Activated CD8-positive, alpha-beta T cell treated with anti-CD3 and anti-CD28 coated beads for 36 hours (primary cell): ENCODE data around the gene LY9. TPM values are rescaled to one million over a fixed set of nuclear protein-coding genes. Genes with fewer than 3 reads are reported as not detected.
A peak's percentile ranks its signal among the peaks of the same experiment; 100 is the strongest.

ENCODE experiments used
- ATAC-seq: fragments of 200-7000 bp; cut with Tn5 transposase; one replicate; pipeline ENCODE4 v1.10.0; 2021; ENCODE audit warnings: mild to moderate bottlenecking, moderate library complexity
- CTCF ChIA-PET: fragments of 350-600 bp; sonication (Branson Sonifier 250); formaldehyde crosslinking; loops from one replicate; lab custom pipeline; 2021; ENCODE audit warnings: antibody characterized with exemption; lab: Charles Lee
- POLR2A ChIA-PET: fragments of 350-600 bp; sonication (Branson Sonifier 250); formaldehyde crosslinking; loops from one replicate; lab custom pipeline; 2021; ENCODE audit warnings: antibody characterized with exemption; lab: Charles Lee
- DNase-seq: peaks from one replicate; pipeline ENCODE4 v3.0.0-alpha.2; 2020
- H3K27ac Mint-ChIP-seq: one replicate; pipeline ENCODE4 v1.8.0; 2021; ENCODE audit warnings: mild to moderate bottlenecking, mixed read lengths
- H3K27me3 Mint-ChIP-seq: one replicate; pipeline ENCODE4 v1.8.0; 2021; ENCODE audit warnings: mixed read lengths
- H3K36me3 Mint-ChIP-seq: one replicate; pipeline ENCODE4 v1.8.0; 2021; ENCODE audit warnings: low read depth, mixed read lengths
- H3K4me1 Mint-ChIP-seq: one replicate; pipeline ENCODE4 v1.8.0; 2021; ENCODE audit warnings: low read depth, mixed read lengths
- H3K4me3 Mint-ChIP-seq: one replicate; pipeline ENCODE4 v1.8.0; 2021; ENCODE audit warnings: mild to moderate bottlenecking, moderate library complexity, mixed read lengths
- H3K9me3 Mint-ChIP-seq: one replicate; pipeline ENCODE4 v1.8.0; 2021; ENCODE audit warnings: mixed read lengths
- CTCF ChIP-seq: fragments of 200-600 bp; IDR thresholded peaks from one replicate; pipeline ENCODE4 v1.8.0; 2022; ENCODE audit warnings: antibody characterized with exemption, mild to moderate bottlenecking
- intact Hi-C: fragments of 100-400 bp; cut with micrococcal nuclease; formaldehyde crosslinking; loops from one replicate; pipeline ENCODE4 v1.10.0; 2022
- total RNA-seq, 2 experiments: library from RNA; stranded (reverse); gene quantifications; one replicate each; pipeline ENCODE4 v1.2.3, GENCODE V29; 2021

LY9 gene
- total RNA-seq, 2 experiments from 2014 or later = 19.1 to 19.5 TPM

- intact Hi-C loops = no loop called here
- CTCF ChIA-PET = interaction anchor here (0.9 to 12.4 kb wide), 4 partner anchors 11 to 151 kb away, joined by 3 to 186 read pairs (median 6); no protein-coding TSS in a partner anchor
- ATAC-seq = peak; percentile 8
These were observed 4.9 kb downstream of the LY9 start for GRCh38 chr1:160800645-160801408.

GRCh38 chr1:160801836-160802580 is 6.0 kb downstream of the LY9 start:
- ATAC-seq = no peak
- H3K27me3 Mint-ChIP-seq = no peaks in the 10 kb centered on the region
- intact Hi-C loops = no loop called here
- CTCF ChIA-PET = interaction anchor here (1.6 to 2.9 kb wide), 3 partner anchors 25 to 35 kb away, joined by 7 to 16 read pairs (median 8); no protein-coding TSS in a partner anchor
- peak overlapping the region; percentile 95 for H3K27ac Mint-ChIP-seq
- H3K9me3 Mint-ChIP-seq = peaks cover 15% of the 10 kb centered on the region
- TF ChIP-seq CTCF = no peak
- no peak overlapping the region for H3K4me3 Mint-ChIP-seq
- H3K36me3 Mint-ChIP-seq = peaks cover 44% of the 10 kb centered on the region
- no peak for DNase-seq
- peaks cover 83% of the 10 kb centered on the region for H3K4me1 Mint-ChIP-seq
- POLR2A ChIA-PET = interaction anchor here (0.8 to 0.9 kb wide), 2 partner anchors 49 to 331 kb away, joined by 3 read pairs; partner anchors contain the start of gene DEDD

More at GRCh38 chr1:160800645-160801408, 4.9 kb downstream of the LY9 start:
- Mint-ChIP-seq H3K27ac (peak overlapping the region; percentile 95), H3K27me3 (no peaks in the 10 kb centered on the region), H3K9me3 (peaks cover 6% of the 10 kb centered on the region), H3K4me1 (peaks cover 78% of the 10 kb centered on the region), H3K36me3 (peaks cover 33% of the 10 kb centered on the region), H3K4me3 (peak overlapping the region; percentile 87)
- POLR2A ChIA-PET = interaction anchor here (0.9 to 4.8 kb wide), 4 partner anchors 11 to 332 kb away, joined by 3 to 19 read pairs (median 3); partner anchors contain the start of genes CD48 and DEDD
- no peak for TF ChIP-seq CTCF
- peak; percentile 35 for DNase-seq

DNA sequence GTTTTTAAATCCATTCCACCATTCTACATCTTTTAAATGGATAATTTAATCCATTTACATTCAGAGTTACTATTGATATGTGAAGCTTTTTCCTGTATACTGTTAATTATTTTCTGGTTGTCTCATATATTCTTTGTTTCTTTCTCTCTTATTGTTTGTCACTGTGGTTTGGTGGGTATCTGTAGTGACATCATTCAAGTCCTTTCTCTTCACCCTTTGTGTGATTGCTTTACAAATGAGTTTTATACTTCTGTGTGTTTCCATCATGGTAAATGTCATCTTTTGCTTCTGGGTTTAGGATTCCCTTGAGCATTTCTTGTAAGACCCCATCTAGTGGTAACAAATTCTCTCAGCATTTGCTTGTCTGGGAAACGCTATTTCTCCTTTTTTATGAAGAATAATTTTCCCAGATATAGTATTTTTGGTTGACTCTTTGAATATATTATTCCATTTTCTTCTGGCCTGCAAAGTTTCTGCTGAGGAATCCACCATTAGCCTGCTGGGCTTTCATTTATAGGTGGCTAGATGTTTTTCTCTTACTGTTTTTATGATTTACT is 10.2 kb downstream of the LY9 start:
- Mint-ChIP-seq H3K9me3 (peaks cover 20% of the 10 kb centered on the region), H3K4me3 (no peak overlapping the region), H3K4me1 (peaks cover 83% of the 10 kb centered on the region), H3K36me3 (peaks cover 64% of the 10 kb centered on the region), H3K27me3 (no peaks in the 10 kb centered on the region), H3K27ac (peak overlapping the region; percentile 82)
- DNase-seq = no peak
- intact Hi-C loops = no loop called here
- ChIA-PET CTCF (interaction anchor here (0.6 to 4.2 kb wide), 18 partner anchors 10 to 140 kb away, joined by 3 to 19 read pairs (median 5); partner anchors contain the start of gene LY9), POLR2A (interaction anchor here (0.6 to 2.0 kb wide), 5 partner anchors 8 to 131 kb away, joined by 3 to 5 read pairs (median 3); partner anchors contain the start of gene LY9)
- peak; percentile 45 for ATAC-seq
- TF ChIP-seq CTCF = peak; percentile 46

- peak overlapping the region; percentile 82 for H3K27ac Mint-ChIP-seq
- no peak overlapping the region for H3K4me3 Mint-ChIP-seq
- POLR2A ChIA-PET = interaction anchor here (1.0 to 2.0 kb wide), 4 partner anchors 8 to 17 kb away, joined by 3 to 5 read pairs (median 4); partner anchors contain the start of gene LY9
- CTCF ChIA-PET = interaction anchor here (0.6 to 4.2 kb wide), 15 partner anchors 9 to 139 kb away, joined by 3 to 19 read pairs (median 5); partner anchors contain the start of gene LY9
- peaks cover 83% of the 10 kb centered on the region for H3K4me1 Mint-ChIP-seq
- no peak for TF ChIP-seq CTCF
- intact Hi-C loops = no loop called here
- DNase-seq = no peak
- H3K36me3 Mint-ChIP-seq = peaks cover 63% of the 10 kb centered on the region
- H3K9me3 Mint-ChIP-seq = peaks cover 20% of the 10 kb centered on the region
- ATAC-seq = no peak
- no peaks in the 10 kb centered on the region for H3K27me3 Mint-ChIP-seq
These were observed 10.8 kb downstream of the LY9 start for GRCh38 chr1:160806784-160807183.
